Measurements from ENCODE around the gene BAZ2B.
"Not testable (repeated sequence)": the region's sequence is repeated elsewhere in the genome, so short reads cannot be mapped to it uniquely, and the experiment has no call there.

The BAZ2B gene

DNA sequence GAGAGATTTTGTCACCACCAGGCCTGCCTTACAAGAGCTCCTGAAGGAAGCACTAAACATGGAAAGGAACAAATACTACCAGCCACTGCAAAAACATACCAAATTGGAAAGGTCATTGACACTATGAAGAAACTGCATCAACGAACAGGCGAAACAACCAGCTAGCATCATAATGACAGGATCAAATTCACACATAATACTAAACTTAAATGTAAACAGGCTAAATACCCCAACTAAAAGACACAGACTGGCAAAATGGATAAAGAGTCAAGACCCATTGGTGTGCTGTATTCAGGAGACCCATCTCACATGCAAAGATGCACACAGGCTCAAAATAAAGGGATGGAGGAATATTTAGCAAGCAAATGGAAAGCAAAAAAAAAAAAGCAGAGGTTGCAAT, 9.3 kb upstream of the BAZ2B start:
- H3K27ac Mint-ChIP-seq; H3K27me3 Mint-ChIP-seq; H3K4me3 Mint-ChIP-seq; H3K9me3 Mint-ChIP-seq (ENCODE audit: low read depth); H3K36me3 Mint-ChIP-seq; H3K4me1 Mint-ChIP-seq (ENCODE audit: low read depth): not testable (repeated sequence)

GRCh38 chr2:159623436-159623835, 7.1 kb upstream of the BAZ2B start:
- Mint-ChIP-seq H3K27ac (no peak overlapping the region), H3K4me3 (no peak overlapping the region), H3K27me3 (no peaks in the 10 kb centered on the region), H3K9me3 (ENCODE audit: low read depth) (no peaks in the 10 kb centered on the region), H3K36me3 (peaks cover 5% of the 10 kb centered on the region), H3K4me1 (ENCODE audit: low read depth) (no peaks in the 10 kb centered on the region)

GRCh38 chr2:159622966-159623365, 6.6 kb upstream of the BAZ2B start:
- H3K36me3 Mint-ChIP-seq = peaks cover 5% of the 10 kb centered on the region
- no peaks in the 10 kb centered on the region for H3K9me3 Mint-ChIP-seq (ENCODE audit: low read depth)
- no peaks in the 10 kb centered on the region for H3K4me1 Mint-ChIP-seq (ENCODE audit: low read depth)
- no peak overlapping the region for H3K27ac Mint-ChIP-seq
- H3K27me3 Mint-ChIP-seq = no peaks in the 10 kb centered on the region
- no peak overlapping the region for H3K4me3 Mint-ChIP-seq

DNA sequence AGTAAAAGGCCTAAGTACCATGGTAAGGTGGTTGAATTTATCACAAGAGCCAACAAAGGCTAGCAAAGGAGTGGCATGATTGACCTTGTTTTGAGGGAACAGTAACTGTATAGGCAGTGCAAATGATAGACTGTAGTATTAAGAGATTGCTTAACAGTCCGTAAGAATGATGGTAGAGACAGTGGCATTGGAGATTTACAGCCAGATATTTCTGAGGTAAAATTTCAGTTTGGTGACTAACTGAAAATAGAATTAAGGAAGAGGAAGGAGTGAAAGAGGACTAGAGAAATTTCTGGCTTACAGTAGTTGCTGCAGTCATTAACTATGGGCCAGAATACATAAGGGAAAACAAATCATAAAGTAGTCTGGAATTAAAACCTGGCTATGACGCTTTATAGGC, 4.4 kb upstream of the BAZ2B start:
- H3K4me1 Mint-ChIP-seq (ENCODE audit: low read depth) = peaks cover 2% of the 10 kb centered on the region
- no peak overlapping the region for H3K27ac Mint-ChIP-seq
- H3K9me3 Mint-ChIP-seq (ENCODE audit: low read depth) = no peaks in the 10 kb centered on the region
- H3K36me3 Mint-ChIP-seq = peaks cover 3% of the 10 kb centered on the region
- H3K27me3 Mint-ChIP-seq = peaks cover 1% of the 10 kb centered on the region
- no peak overlapping the region for H3K4me3 Mint-ChIP-seq

DNA sequence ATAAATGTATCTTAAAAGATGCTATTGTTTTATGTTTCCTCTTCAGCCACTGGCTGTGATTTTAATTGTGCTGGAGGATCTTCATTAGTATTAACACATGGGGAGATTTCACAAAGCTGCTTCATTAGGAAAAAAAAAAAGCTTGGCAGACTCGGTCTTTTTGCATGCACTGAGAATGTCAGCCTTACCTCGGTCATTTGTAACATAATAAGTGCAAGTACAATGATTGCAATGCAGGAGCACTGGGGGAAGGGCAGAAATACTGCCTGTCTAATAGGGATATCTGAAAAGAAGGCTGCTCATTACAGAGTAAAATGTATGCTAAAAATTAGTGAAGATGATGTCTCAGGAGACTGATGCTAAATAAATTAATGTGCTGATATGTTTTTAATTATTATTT, 1.3 kb upstream of the BAZ2B start:
- Mint-ChIP-seq H3K4me1 (ENCODE audit: low read depth) (peaks cover 6% of the 10 kb centered on the region), H3K36me3 (peaks cover 3% of the 10 kb centered on the region), H3K9me3 (ENCODE audit: low read depth) (no peaks in the 10 kb centered on the region), H3K27me3 (peaks cover 5% of the 10 kb centered on the region), H3K4me3 (no peak overlapping the region), H3K27ac (no peak overlapping the region)

GRCh38 chr2:159617100-159617499, 752 bp upstream of the BAZ2B start:
- Mint-ChIP-seq H3K36me3 (peaks cover 3% of the 10 kb centered on the region), H3K4me3 (peak overlapping the region; percentile 3), H3K9me3 (ENCODE audit: low read depth) (no peaks in the 10 kb centered on the region), H3K27ac (no peak overlapping the region), H3K27me3 (peaks cover 6% of the 10 kb centered on the region), H3K4me1 (ENCODE audit: low read depth) (peaks cover 6% of the 10 kb centered on the region)

DNA sequence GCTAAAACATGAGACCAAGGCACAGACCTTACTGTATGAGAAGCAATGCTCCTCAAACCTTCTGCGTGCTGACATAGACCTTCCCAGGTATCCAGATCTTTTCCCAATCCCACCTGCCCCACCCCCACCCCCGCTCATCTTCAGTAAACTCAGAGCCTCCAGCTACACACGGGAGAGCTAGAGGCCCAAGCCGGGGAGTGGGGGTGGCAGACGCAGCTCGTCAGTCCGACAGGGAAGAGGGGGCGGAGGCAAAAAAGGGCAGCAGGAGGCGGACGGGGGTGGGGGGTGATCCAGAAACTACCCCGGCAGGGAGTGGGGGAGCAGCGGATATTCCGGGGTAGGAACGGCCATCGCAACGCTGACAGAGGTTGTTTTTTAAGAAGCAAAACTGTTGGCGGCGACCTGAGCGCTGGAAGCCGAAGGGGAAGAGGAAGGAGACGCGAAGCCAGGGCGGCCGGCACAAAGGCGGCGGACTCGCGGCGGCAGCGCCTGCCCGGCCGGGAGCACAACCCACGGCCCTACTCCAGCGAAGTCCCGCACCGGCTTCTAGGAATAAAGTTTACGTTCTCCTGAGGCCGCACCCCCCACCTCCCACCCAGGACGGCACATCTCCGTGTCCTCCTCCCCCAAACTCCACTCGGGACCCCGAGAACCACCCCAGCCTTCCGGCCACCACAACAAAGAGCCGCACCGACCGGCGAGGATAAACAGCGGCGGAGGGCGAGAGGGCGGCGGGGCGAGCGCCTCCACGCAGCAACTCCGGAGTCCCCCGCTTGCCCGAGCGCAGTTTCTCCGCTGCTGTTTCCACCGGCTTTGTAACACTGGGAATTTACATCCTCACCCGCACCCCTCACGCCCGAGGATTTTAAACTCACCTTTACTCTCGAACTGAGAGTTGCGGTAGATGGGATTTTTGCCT, 722 bp downstream of the BAZ2B start:
- peaks cover 6% of the 10 kb centered on the region for H3K27me3 Mint-ChIP-seq
- peaks cover 3% of the 10 kb centered on the region for H3K36me3 Mint-ChIP-seq
- H3K4me1 Mint-ChIP-seq (ENCODE audit: low read depth) = peaks cover 6% of the 10 kb centered on the region
- no peak overlapping the region for H3K27ac Mint-ChIP-seq
- no peaks in the 10 kb centered on the region for H3K9me3 Mint-ChIP-seq (ENCODE audit: low read depth)
- H3K4me3 Mint-ChIP-seq = peak overlapping the region; percentile 84

- Mint-ChIP-seq H3K9me3 (ENCODE audit: low read depth) (no peaks in the 10 kb centered on the region), H3K27me3 (peaks cover 6% of the 10 kb centered on the region), H3K36me3 (peaks cover 3% of the 10 kb centered on the region), H3K4me1 (ENCODE audit: low read depth) (peaks cover 6% of the 10 kb centered on the region), H3K4me3 (peak overlapping the region; percentile 84), H3K27ac (no peak overlapping the region)
These were observed 1.6 kb downstream of the BAZ2B start for GRCh38 chr2:159614534-159615366.

DNA sequence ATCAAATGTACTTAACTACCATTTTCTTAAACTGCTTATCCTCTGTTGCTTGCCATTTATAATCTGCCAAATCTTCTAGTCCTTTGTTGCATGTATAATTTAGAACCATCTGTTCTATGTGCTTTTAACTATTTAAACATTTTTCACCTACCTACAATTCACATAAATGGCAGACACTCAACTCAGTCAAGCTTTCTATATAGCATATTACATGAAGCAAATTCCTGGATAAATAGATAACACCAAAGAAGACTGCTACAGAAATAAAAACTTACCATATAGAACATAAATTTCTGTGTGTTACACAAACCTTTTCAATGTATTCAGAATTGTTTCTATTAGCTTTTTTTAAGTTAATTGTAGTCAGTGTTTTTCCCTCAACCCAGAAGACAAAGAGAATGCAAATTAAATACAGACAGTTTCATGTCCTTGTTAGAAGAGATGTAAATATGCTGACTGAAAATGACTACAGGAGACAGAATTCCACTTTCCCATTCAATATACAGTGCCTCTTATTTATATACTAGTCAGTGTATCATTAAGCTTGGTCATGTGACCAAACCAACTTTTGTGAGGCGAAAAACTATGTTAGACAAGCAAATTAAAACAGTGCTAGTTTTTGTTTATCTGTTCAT, 2.6 kb downstream of the BAZ2B start:
- H3K36me3 Mint-ChIP-seq = peaks cover 3% of the 10 kb centered on the region
- peaks cover 6% of the 10 kb centered on the region for H3K4me1 Mint-ChIP-seq (ENCODE audit: low read depth)
- peak overlapping the region; percentile 15 for H3K4me3 Mint-ChIP-seq
- peaks cover 6% of the 10 kb centered on the region for H3K27me3 Mint-ChIP-seq
- H3K27ac Mint-ChIP-seq = no peak overlapping the region
- no peaks in the 10 kb centered on the region for H3K9me3 Mint-ChIP-seq (ENCODE audit: low read depth)

GRCh38 chr2:159613091-159613490, 3.3 kb downstream of the BAZ2B start:
- Mint-ChIP-seq H3K9me3 (ENCODE audit: low read depth) (no peaks in the 10 kb centered on the region), H3K27me3 (peaks cover 6% of the 10 kb centered on the region), H3K36me3 (peaks cover 3% of the 10 kb centered on the region), H3K4me3 (no peak overlapping the region), H3K4me1 (ENCODE audit: low read depth) (peaks cover 6% of the 10 kb centered on the region), H3K27ac (no peak overlapping the region)

DNA sequence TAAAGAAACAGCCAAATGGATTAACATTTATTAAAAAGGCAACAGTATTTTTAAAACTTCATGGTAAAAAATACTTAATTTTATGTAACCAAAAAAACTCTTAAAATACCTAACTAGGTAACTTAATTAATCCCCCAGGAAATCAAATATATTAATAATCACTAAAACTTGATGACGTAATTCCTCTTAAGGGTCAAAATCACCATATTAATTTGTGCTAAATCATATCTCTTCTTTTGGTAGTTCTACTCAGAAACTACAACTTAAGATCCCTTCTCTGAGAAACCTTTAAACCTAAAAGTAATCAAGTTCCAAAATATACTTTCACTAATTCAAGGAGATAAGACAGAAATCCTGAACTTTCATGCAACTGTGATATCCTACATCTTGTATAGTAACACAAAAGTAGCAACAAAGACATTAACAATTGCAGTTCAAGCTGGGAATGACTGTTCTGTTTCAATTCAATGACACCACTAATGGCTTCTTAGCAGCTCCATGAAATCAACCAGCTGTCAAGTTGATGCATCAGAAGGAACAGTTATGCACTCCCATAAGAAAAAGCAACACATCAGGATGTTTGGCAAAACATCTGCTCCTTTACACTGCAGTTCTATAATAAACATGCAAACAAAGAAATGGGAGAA, 4.0 kb downstream of the BAZ2B start:
- Mint-ChIP-seq H3K27me3 (peaks cover 5% of the 10 kb centered on the region), H3K4me1 (ENCODE audit: low read depth) (peaks cover 6% of the 10 kb centered on the region), H3K36me3 (peaks cover 3% of the 10 kb centered on the region), H3K9me3 (ENCODE audit: low read depth) (no peaks in the 10 kb centered on the region), H3K4me3 (no peak overlapping the region), H3K27ac (no peak overlapping the region)

- H3K9me3 Mint-ChIP-seq (ENCODE audit: low read depth) = no peaks in the 10 kb centered on the region
- peaks cover 5% of the 10 kb centered on the region for H3K27me3 Mint-ChIP-seq
- no peak overlapping the region for H3K27ac Mint-ChIP-seq
- peaks cover 3% of the 10 kb centered on the region for H3K36me3 Mint-ChIP-seq
- H3K4me3 Mint-ChIP-seq = no peak overlapping the region
- H3K4me1 Mint-ChIP-seq (ENCODE audit: low read depth) = peaks cover 3% of the 10 kb centered on the region
These were observed 6.4 kb downstream of the BAZ2B start for GRCh38 chr2:159609811-159610549.

- H3K27ac Mint-ChIP-seq = no peak overlapping the region
- peaks cover 1% of the 10 kb centered on the region for H3K36me3 Mint-ChIP-seq
- no peak overlapping the region for H3K4me3 Mint-ChIP-seq
- H3K27me3 Mint-ChIP-seq = peaks cover 2% of the 10 kb centered on the region
- no peaks in the 10 kb centered on the region for H3K4me1 Mint-ChIP-seq (ENCODE audit: low read depth)
- no peaks in the 10 kb centered on the region for H3K9me3 Mint-ChIP-seq (ENCODE audit: low read depth)
These were observed 7.5 kb downstream of the BAZ2B start for GRCh38 chr2:159608723-159609308.

- no peaks in the 10 kb centered on the region for H3K9me3 Mint-ChIP-seq (ENCODE audit: low read depth)
- H3K27me3 Mint-ChIP-seq = peaks cover 2% of the 10 kb centered on the region
- H3K27ac Mint-ChIP-seq = no peak overlapping the region
- no peaks in the 10 kb centered on the region for H3K4me1 Mint-ChIP-seq (ENCODE audit: low read depth)
- no peak overlapping the region for H3K4me3 Mint-ChIP-seq
- H3K36me3 Mint-ChIP-seq = no peaks in the 10 kb centered on the region
These were observed 8.2 kb downstream of the BAZ2B start for GRCh38 chr2:159608108-159608507.

Measured in activated naive CD8-positive, alpha-beta T cell (primary cell).